Measurements from ENCODE around the gene TLR1. TPM values are rescaled to one million over a fixed set of nuclear protein-coding genes. Genes with fewer than 3 reads are reported as not detected.

Gene TLR1
- total RNA-seq: 1 to 10 TPM; 1.9 to 3.2 TPM

DNA sequence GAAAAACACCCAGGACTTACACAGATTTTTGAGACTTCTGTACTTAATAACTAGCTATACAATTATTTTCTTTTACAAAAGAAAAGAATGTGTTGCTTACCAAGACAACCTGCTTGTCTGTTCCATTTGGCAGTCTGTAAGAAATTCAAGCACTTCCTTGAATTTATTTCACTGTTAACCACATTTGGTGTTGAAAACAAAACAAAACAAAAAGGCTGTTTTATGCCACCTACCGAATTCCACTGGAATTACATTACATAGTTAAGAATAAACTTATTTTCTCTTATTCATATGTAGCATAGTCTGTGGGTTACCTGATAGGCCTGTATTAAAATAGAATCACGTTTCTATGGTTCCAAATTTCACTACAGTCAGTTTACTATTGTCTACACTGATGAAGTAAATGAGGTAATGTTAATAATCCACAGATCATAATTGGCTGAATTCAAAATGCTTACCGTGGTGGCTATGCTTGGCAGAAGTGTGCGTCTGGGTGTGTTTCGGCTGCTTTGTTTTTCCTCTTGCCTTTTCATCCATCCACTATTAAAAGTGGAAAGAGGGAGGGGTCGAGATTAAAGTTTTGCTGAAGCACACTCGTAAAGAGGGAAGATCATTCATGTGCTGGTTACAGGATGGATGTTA, at the start of gene TLR1:
Gene TLR1 (minus strand): TSS at position 138 of the 642 bp plus-strand sequence. CDS start 5,960 bp downstream, outside the sequence.
- Mint-ChIP-seq H3K4me3 (peak within 1 kb of the TSS; percentile 76 to 87), H3K27ac (peak within 1 kb of the TSS; percentile 96), H3K36me3 (ENCODE audit: insufficient read depth in 2 of 2) (peaks cover 21 to 35% of the 10 kb centered on the region in 2 donors), H3K27me3 (ENCODE audit: low read depth) (no peaks in the 10 kb centered on the region), H3K4me1 (ENCODE audit: low read depth) (peaks cover 30% of the 10 kb centered on the region), H3K9me3 (peaks cover 14 to 19% of the 10 kb centered on the region in 2 donors)
- DNase-seq (peak in 1 of 2 donors; percentile 8), ATAC-seq (replicated peaks in 1 of 2) (peak; percentile 71 to 74)

DNA sequence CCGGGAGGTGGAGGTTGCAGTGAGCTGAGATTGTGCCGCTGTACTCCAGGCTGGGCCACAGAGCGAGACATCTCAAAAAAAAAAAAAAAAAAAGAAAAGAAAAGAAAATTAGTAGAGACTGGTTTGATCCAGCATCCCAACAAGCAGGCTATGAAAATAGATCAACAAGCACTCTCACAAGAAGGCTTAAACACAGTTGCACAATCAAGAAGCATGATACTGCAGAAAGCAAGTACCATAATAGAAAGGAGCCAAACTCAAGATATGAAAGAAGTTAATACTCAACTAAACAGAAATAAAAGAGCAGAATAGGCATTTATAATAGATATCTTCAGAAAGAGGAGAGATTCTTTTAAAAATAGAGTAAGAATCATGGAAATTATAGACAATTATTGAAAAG, 41.4 kb upstream of the TLR1 start:
- Mint-ChIP-seq H3K27ac (no peak overlapping the region), H3K27me3 (ENCODE audit: low read depth) (no peaks in the 10 kb centered on the region), H3K4me3 (no peak overlapping the region), H3K36me3 (ENCODE audit: insufficient read depth in 2 of 2) (peaks cover 8 to 19% of the 10 kb centered on the region in 2 donors), H3K4me1 (ENCODE audit: low read depth) (no peaks in the 10 kb centered on the region), H3K9me3 (peaks cover 11 to 12% of the 10 kb centered on the region in 2 donors)
- ATAC-seq (replicated peaks in 1 of 2) (no peak), DNase-seq (no peak)

GRCh38 chr4:38842994-38843393, 38.4 kb upstream of the TLR1 start:
- H3K27me3 Mint-ChIP-seq (ENCODE audit: low read depth): no peaks in the 10 kb centered on the region
- peaks cover 9% of the 10 kb centered on the region for H3K4me1 Mint-ChIP-seq (ENCODE audit: low read depth)
- H3K27ac Mint-ChIP-seq: no peak overlapping the region
- H3K36me3 Mint-ChIP-seq (ENCODE audit: insufficient read depth in 2 of 2): peaks cover 1 to 2% of the 10 kb centered on the region in 2 donors
- no peaks in the 10 kb centered on the region for H3K9me3 Mint-ChIP-seq
- DNase-seq (no peak), ATAC-seq (replicated peaks in 1 of 2) (no peak)
- H3K4me3 Mint-ChIP-seq: no peak overlapping the region

- Mint-ChIP-seq H3K36me3 (ENCODE audit: insufficient read depth in 2 of 2) (peaks cover 5 to 16% of the 10 kb centered on the region in 2 donors), H3K27me3 (ENCODE audit: low read depth) (no peaks in the 10 kb centered on the region), H3K27ac (peak overlapping the region; percentile 85), H3K9me3 (peaks cover 7 to 8% of the 10 kb centered on the region in 2 donors), H3K4me3 (peak overlapping the region; percentile 19 to 86), H3K4me1 (ENCODE audit: low read depth) (peaks cover 25% of the 10 kb centered on the region)
- peak; percentile 50 to 54 for ATAC-seq (replicated peaks in 1 of 2)
- DNase-seq: no peak
These were observed 33.3 kb upstream of the TLR1 start for GRCh38 chr4:38837849-38838248.

- peak overlapping the region; percentile 19 to 86 for H3K4me3 Mint-ChIP-seq
- H3K27ac Mint-ChIP-seq: peak overlapping the region; percentile 85
- DNase-seq: no peak
- peaks cover 25% of the 10 kb centered on the region for H3K4me1 Mint-ChIP-seq (ENCODE audit: low read depth)
- peaks cover 7 to 8% of the 10 kb centered on the region in 2 donors for H3K9me3 Mint-ChIP-seq
- H3K27me3 Mint-ChIP-seq (ENCODE audit: low read depth): no peaks in the 10 kb centered on the region
- peak; percentile 51 to 58 for ATAC-seq (replicated peaks in 1 of 2)
- peaks cover 5 to 16% of the 10 kb centered on the region in 2 donors for H3K36me3 Mint-ChIP-seq (ENCODE audit: insufficient read depth in 2 of 2)
These were observed 32.7 kb upstream of the TLR1 start for GRCh38 chr4:38837334-38837733.

DNA sequence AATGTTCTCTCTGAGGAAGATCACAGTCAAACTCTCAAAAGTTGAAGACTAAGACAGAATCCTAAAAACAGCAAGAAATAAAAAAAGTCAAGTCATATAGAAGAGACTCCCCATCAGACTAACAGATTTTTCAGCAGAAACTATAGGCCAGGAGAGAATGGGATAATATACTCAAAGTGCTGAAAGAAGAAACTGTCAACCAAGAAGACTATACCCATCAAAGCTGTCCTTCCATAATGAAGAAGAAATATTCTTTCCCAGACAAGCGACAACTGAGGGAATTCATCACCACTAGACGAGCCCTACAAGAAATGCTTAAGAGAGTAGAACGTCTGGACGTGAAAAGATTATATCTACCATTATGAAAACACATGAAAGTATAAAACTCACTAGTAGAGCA, 30.0 kb upstream of the TLR1 start:
- peaks cover 5 to 16% of the 10 kb centered on the region in 2 donors for H3K36me3 Mint-ChIP-seq (ENCODE audit: insufficient read depth in 2 of 2)
- H3K4me3 Mint-ChIP-seq: no peak overlapping the region
- ATAC-seq (replicated peaks in 1 of 2) (no peak), DNase-seq (no peak)
- peaks cover 25% of the 10 kb centered on the region for H3K4me1 Mint-ChIP-seq (ENCODE audit: low read depth)
- H3K27me3 Mint-ChIP-seq (ENCODE audit: low read depth): no peaks in the 10 kb centered on the region
- peaks cover 7 to 8% of the 10 kb centered on the region in 2 donors for H3K9me3 Mint-ChIP-seq
- H3K27ac Mint-ChIP-seq: no peak overlapping the region

DNA sequence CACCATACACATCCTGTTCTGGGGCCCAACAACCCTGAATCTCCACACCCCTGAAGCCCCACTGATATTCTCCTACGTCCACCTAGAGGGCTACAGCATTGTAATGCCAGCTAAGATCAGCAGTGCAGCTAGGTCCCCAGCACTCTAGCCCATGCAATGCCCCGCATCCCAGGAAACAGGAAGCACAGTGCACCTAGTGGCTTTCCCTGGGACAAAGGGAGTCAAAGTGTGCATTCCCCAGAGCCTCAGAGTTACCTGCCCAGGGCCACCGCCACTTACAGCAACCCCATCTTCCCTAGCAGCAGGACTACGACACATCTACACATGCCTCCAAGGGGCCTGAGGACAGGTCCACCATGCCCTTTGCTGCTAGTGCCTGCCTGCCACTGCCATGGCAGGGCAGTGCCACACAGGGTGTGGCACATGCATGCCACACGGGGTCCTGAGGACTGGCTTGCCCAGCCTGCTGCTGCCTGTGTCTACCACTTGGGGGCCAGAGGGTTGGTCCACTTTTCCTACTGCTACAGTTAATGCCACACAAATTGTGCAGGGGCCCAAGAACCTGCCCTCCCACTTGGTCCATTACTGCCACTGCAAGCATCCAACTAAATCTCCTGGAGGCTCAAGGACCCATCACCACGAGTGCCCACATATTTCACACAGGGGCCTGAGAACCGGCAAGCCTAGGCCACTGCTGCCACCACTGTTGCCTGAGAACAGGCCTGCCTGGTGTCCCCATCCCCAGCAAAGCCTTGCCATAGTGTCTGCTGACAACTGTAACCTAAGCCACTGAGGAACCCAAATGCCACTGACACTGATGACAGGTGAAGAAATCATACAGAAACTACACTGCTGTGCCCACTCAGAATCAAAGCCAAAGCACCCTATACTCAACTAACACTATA, 28.3 kb upstream of the TLR1 start:
- H3K9me3 Mint-ChIP-seq: peaks cover 7 to 8% of the 10 kb centered on the region in 2 donors
- ATAC-seq (replicated peaks in 1 of 2) (no peak), DNase-seq (no peak)
- peaks cover 5 to 16% of the 10 kb centered on the region in 2 donors for H3K36me3 Mint-ChIP-seq (ENCODE audit: insufficient read depth in 2 of 2)
- no peak overlapping the region for H3K27ac Mint-ChIP-seq
- H3K4me3 Mint-ChIP-seq: no peak overlapping the region
- peaks cover 15% of the 10 kb centered on the region for H3K4me1 Mint-ChIP-seq (ENCODE audit: low read depth)
- H3K27me3 Mint-ChIP-seq (ENCODE audit: low read depth): no peaks in the 10 kb centered on the region

- Mint-ChIP-seq H3K27me3 (ENCODE audit: low read depth) (no peaks in the 10 kb centered on the region), H3K9me3 (peaks cover 7 to 8% of the 10 kb centered on the region in 2 donors), H3K4me1 (ENCODE audit: low read depth) (peaks cover 8% of the 10 kb centered on the region), H3K27ac (no peak overlapping the region), H3K36me3 (ENCODE audit: insufficient read depth in 2 of 2) (peaks cover 5 to 16% of the 10 kb centered on the region in 2 donors), H3K4me3 (no peak overlapping the region)
- ATAC-seq (replicated peaks in 1 of 2) (no peak), DNase-seq (no peak)
These were observed 27.6 kb upstream of the TLR1 start for GRCh38 chr4:38832206-38832605.

DNA sequence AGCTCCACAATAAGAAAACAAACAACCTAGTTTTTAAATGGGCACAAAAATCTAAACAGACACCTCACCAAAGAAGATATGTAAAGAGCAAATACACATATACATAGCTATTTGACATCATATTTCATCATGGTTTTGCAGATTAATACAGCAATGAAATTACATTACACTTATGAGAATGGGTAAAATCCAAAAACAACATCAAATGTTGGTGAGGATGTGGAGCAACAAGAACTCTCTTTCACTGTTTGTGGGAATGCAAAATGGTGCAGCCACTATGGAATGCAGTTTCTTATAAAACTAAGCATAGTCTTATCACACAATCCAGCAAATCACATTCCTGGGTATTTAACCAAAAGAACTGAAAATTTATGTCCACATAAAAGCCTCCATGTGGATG, 27.1 kb upstream of the TLR1 start:
- Mint-ChIP-seq H3K27ac (no peak overlapping the region), H3K9me3 (peaks cover 6 to 7% of the 10 kb centered on the region in 2 donors), H3K4me1 (ENCODE audit: low read depth) (peaks cover 5% of the 10 kb centered on the region), H3K36me3 (ENCODE audit: insufficient read depth in 2 of 2) (peaks cover 5 to 16% of the 10 kb centered on the region in 2 donors), H3K27me3 (ENCODE audit: low read depth) (no peaks in the 10 kb centered on the region), H3K4me3 (no peak overlapping the region)
- ATAC-seq (replicated peaks in 1 of 2) (no peak), DNase-seq (no peak)

- no peaks in the 10 kb centered on the region for H3K27me3 Mint-ChIP-seq (ENCODE audit: low read depth)
- H3K9me3 Mint-ChIP-seq: no peaks in the 10 kb centered on the region
- H3K36me3 Mint-ChIP-seq (ENCODE audit: insufficient read depth in 2 of 2): peaks cover 4 to 5% of the 10 kb centered on the region in 2 donors
- H3K4me3 Mint-ChIP-seq: no peak overlapping the region
- H3K27ac Mint-ChIP-seq: no peak overlapping the region
- ATAC-seq (replicated peaks in 1 of 2) (no peak), DNase-seq (no peak)
- peaks cover 5% of the 10 kb centered on the region for H3K4me1 Mint-ChIP-seq (ENCODE audit: low read depth)
These were observed 24.6 kb upstream of the TLR1 start for GRCh38 chr4:38829237-38829636.

DNA sequence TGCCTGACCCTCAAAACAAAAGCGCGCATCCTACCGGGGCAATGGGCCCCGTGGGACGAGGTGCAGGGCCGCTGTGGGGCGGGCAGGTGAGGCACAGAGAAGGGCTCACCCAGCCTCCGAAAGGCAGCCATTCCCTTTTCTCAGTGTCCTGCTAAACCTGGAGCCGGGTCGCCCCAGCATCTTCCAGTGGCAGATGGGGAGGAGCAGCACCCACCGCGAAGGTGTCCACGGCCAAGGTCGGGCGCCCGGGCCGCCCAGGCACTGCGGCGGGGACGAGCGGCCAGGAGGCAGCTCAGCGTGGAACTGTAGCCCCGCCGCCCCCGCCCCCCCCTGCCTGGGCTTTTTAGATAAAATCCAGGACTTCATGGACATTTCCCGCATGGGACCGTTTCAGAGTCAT, 19.2 kb upstream of the TLR1 start:
- ATAC-seq (replicated peaks in 1 of 2) (no peak), DNase-seq (no peak)
- no peak overlapping the region for H3K27ac Mint-ChIP-seq
- H3K4me1 Mint-ChIP-seq (ENCODE audit: low read depth): peaks cover 21% of the 10 kb centered on the region
- no peaks in the 10 kb centered on the region for H3K27me3 Mint-ChIP-seq (ENCODE audit: low read depth)
- H3K36me3 Mint-ChIP-seq (ENCODE audit: insufficient read depth in 2 of 2): peaks cover 7 to 12% of the 10 kb centered on the region in 2 donors
- peaks cover 11% of the 10 kb centered on the region in 2 donors for H3K9me3 Mint-ChIP-seq
- H3K4me3 Mint-ChIP-seq: no peak overlapping the region

DNA sequence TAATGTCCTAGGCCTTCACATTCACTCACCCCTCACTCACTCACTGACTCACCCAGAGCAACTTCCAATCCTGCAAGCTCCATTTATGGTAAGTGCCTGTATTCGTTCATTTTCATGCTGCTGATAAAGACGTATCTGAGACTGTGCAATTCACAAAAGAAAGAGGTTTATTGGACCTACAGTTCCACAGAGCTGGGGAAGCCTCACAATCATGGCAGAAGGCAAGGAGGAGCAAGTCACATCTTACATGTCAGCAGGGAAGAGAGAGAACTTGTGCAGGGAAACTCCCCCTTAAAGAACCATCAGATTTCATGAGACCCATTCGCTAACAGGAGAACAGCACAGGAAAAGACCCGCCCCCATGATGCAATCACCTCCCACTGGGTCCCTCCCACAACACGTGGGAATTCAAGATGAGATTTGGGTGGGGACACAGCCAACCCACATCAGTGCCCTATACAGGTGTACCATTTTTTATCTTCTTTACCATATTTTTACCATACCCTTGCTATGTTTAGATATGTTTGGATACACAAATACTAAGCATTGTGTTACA, 18.2 kb upstream of the TLR1 start:
- DNase-seq (no peak), ATAC-seq (replicated peaks in 1 of 2) (no peak)
- Mint-ChIP-seq H3K4me1 (ENCODE audit: low read depth) (peaks cover 26% of the 10 kb centered on the region), H3K36me3 (ENCODE audit: insufficient read depth in 2 of 2) (peaks cover 7 to 12% of the 10 kb centered on the region in 2 donors), H3K27me3 (ENCODE audit: low read depth) (no peaks in the 10 kb centered on the region), H3K4me3 (no peak overlapping the region), H3K27ac (no peak overlapping the region), H3K9me3 (peaks cover 11% of the 10 kb centered on the region in 2 donors)

DNA sequence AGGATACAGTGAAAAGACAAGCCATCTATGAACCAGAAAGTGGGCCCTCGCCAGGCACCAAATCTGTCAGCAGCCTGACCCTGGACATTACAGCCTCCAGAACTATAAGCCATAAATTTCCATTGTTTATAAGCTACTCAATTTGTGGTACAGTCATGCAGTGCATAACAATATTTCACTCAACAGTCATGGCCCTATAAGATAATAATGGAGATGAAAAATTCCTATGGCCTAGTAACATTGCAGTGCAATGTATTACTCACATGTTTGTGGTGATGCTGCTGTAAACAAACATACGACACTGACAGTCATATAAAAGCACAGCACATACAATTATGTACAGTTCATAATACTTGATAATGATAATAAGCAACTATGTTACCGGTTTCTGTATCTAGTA, 17.1 kb upstream of the TLR1 start:
- H3K36me3 Mint-ChIP-seq (ENCODE audit: insufficient read depth in 2 of 2): peaks cover 7 to 12% of the 10 kb centered on the region in 2 donors
- DNase-seq (no peak), ATAC-seq (replicated peaks in 1 of 2) (no peak)
- H3K4me3 Mint-ChIP-seq: no peak overlapping the region
- H3K4me1 Mint-ChIP-seq (ENCODE audit: low read depth): peaks cover 26% of the 10 kb centered on the region
- H3K27ac Mint-ChIP-seq: no peak overlapping the region
- H3K27me3 Mint-ChIP-seq (ENCODE audit: low read depth): no peaks in the 10 kb centered on the region
- peaks cover 11% of the 10 kb centered on the region in 2 donors for H3K9me3 Mint-ChIP-seq
